ENCODE data around the gene JMJD7.

The JMJD7 gene

DNA sequence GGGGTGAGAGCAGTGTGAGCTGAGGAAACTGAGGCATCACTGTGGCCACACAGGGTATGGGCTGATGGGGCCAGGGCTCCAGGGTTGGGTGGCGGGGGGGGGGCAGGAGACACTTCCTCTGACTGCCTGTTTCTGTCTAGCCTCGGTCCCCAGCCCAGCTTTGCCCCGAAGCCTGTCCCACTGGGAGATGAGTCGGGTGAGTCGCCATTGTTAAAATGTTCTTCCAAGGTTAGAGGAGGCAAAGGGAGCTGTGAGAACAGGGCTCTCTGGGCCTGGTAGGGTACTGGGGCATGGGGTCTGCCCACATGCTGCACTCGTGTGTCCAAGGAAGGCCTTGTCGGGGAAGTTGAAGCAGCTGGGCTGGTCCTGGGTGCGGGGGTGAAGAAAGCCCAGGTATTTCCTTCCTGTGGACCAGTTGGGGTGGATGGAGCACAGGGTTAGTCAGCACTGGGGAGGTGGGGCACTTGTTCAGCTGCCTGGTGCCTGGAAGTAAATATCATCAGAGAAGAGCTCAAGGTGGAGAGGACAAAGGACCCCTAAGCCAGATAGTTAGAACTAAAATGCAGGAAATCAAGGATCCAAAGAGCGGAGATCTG, 8.3 kb upstream of the JMJD7 start:
- no peak for DNase-seq (ENCODE audit: low read depth)
- no peak overlapping the region for H3K4me3 ChIP-seq (ENCODE audit: control insufficient read depth, low read depth, low read length)
- TF ChIP-seq, protein P1, sequence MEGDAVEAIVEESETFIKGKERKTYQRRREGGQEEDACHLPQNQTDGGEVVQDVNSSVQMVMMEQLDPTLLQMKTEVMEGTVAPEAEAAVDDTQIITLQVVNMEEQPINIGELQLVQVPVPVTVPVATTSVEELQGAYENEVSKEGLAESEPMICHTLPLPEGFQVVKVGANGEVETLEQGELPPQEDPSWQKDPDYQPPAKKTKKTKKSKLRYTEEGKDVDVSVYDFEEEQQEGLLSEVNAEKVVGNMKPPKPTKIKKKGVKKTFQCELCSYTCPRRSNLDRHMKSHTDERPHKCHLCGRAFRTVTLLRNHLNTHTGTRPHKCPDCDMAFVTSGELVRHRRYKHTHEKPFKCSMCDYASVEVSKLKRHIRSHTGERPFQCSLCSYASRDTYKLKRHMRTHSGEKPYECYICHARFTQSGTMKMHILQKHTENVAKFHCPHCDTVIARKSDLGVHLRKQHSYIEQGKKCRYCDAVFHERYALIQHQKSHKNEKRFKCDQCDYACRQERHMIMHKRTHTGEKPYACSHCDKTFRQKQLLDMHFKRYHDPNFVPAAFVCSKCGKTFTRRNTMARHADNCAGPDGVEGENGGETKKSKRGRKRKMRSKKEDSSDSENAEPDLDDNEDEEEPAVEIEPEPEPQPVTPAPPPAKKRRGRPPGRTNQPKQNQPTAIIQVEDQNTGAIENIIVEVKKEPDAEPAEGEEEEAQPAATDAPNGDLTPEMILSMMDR (IDR thresholded peaks at IDR 0.05; ENCODE audit: control insufficient read depth, insufficient read depth, low read depth, low read length, missing control alignments), result no peak

DNA sequence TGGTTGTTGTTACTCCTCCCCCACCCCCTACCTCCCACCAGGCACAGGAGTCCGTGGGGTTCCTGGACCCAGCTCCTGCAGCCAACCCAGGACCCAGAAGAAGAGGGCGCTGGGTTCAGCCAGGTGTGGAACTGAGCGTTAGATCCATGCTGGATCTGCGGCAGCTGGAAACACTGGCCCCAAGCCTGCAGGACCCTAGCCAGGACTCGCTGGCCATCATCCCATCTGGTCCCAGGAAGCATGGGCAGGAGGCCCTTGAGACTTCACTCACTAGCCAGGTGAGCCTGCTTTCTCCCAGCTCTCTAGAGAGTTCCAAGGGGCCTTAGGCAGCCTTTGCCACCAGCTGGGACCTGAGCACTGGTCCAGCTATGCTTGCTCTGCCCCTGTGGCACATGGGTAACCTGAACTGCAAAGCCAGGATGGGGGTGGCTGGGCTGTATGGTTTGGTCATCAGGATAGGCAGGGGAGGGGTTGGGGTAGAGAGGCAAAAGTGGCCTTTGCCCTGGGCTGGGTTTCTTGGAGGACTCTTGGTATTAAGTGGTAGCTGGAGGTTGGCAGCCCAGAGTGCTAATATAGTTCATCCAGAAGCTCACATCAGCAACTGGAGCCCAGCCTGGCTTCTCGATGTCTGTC, 7.0 kb upstream of the JMJD7 start:
- no peak overlapping the region for H3K4me3 ChIP-seq (ENCODE audit: control insufficient read depth, low read depth, low read length)
- DNase-seq (ENCODE audit: low read depth), result no peak

DNA sequence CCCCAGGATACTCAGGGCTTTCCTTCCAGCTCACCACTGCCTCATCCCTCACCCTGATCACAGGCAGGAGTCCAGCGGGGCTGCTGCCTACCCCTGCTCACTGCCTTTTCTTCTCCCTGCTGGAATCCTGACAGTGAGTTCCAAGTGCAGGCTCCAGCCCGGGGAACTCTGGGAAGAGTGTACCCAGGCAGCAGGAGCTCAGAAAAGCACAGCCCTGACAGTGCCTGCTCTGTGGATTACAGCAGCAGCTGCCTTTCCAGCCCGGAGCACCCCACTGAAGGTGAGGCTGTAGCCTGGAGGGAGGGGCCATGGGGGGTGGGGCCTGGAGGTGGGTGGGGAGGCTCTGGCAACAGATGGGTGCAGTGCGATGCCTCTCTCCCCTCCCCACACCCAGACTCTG, 6.1 kb upstream of the JMJD7 start:
- no peak for DNase-seq (ENCODE audit: low read depth)
- H3K4me3 ChIP-seq (ENCODE audit: control insufficient read depth, low read depth, low read length), result no peak overlapping the region
- TF ChIP-seq, protein P1 (IDR thresholded peaks at IDR 0.05; ENCODE audit: control insufficient read depth, insufficient read depth, low read depth, low read length, missing control alignments), result no peak

More for the DNA sequence above, 7.0 kb upstream of the JMJD7 start:
- TF ChIP-seq, protein P1 (IDR thresholded peaks at IDR 0.05; ENCODE audit: control insufficient read depth, insufficient read depth, low read depth, low read length, missing control alignments), result no peak

DNA sequence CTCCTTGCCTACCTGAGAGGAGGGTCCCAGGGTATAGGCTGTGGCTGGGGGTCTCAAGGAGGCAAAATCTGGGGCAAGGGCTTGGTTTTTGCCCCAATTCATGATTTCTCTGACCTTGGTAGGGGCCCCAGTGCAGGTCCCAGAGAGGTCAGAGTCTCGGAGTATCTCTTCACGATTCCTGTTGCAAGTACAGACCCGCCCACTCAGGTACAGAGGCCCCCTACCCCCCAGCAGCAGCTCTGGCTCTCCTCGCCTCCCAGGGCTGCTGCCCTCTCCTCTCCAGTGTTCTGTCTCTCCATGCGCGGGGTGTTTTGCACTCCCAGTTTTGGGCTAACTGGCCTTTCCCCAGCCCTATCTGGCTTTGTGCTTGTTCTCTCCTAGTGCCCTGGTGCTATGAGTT, 5.4 kb upstream of the JMJD7 start:
- H3K4me3 ChIP-seq (ENCODE audit: control insufficient read depth, low read depth, low read length), result no peak overlapping the region
- TF ChIP-seq, protein P1 (IDR thresholded peaks at IDR 0.05; ENCODE audit: control insufficient read depth, insufficient read depth, low read depth, low read length, missing control alignments), result no peak
- no peak for DNase-seq (ENCODE audit: low read depth)

DNA sequence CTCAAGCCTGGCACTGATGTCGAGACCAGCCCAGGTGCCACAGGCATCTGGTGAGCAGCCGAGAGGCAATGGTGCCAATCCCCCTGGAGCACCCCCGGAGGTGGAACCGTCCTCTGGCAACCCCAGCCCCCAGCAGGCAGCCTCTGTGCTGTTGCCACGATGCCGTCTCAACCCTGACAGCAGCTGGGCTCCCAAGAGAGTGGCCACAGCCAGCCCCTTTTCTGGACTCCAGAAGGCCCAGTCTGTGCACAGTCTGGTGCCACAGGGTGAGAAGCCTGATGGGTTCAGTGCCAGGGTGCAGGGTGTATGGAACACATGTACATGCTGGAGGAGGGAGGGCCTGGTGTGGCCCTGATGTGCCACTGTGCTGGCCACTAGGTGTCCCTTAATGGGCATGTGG, 4.9 kb upstream of the JMJD7 start:
- no peak for DNase-seq (ENCODE audit: low read depth)
- TF ChIP-seq, protein P1 (IDR thresholded peaks at IDR 0.05; ENCODE audit: control insufficient read depth, insufficient read depth, low read depth, low read length, missing control alignments), result no peak
- no peak overlapping the region for H3K4me3 ChIP-seq (ENCODE audit: control insufficient read depth, low read depth, low read length)

DNA sequence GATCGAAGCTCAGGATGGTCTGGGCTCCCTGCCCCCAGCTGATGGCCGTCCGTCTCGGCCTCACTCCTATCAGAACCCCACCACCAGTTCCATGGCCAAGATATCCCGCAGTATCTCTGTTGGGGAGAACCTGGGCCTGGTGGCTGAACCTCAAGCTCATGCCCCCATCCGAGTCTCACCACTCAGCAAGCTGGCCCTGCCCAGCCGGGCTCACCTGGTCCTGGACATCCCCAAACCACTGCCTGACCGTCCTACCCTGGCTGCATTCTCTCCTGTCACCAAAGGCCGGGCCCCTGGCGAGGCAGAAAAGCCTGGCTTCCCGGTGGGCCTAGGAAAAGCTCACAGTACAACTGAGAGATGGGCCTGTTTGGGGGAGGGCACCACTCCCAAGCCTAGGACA, 4.4 kb upstream of the JMJD7 start:
- TF ChIP-seq, protein P1 (IDR thresholded peaks at IDR 0.05; ENCODE audit: control insufficient read depth, insufficient read depth, low read depth, low read length, missing control alignments), result no peak
- no peak overlapping the region for H3K4me3 ChIP-seq (ENCODE audit: control insufficient read depth, low read depth, low read length)
- no peak for DNase-seq (ENCODE audit: low read depth)

All from AG09309 (cell line).